RWPE2 (cell line): ENCODE data around the gene LYRM2.

Source experiments
- ATAC-seq: fragments of 200-7000 bp; cut with Tn5 transposase; 3 replicates; pipeline ENCODE4 v1.9.1; 2021; ENCODE audit warnings: low read depth
- DNase-seq: peaks from one replicate; pipeline ENCODE4 v3.0.0-alpha.2; 2020; ENCODE audit warnings: low spot score
- H3K27ac ChIP-seq: fragments of 450-650 bp; 2 replicates; pipeline ENCODE4 v1.5.1; 2017; ENCODE audit warnings: mild to moderate bottlenecking; ENCODE audit not compliant: poor library complexity, severe bottlenecking
- H3K27me3 ChIP-seq: fragments of 250-450 bp; sonication (Bioruptor Pico); 2 replicates; pipeline ENCODE4 v1.5.1; 2021; ENCODE audit warnings: mild to moderate bottlenecking, moderate library complexity; ENCODE audit not compliant: insufficient read depth, poor library complexity, severe bottlenecking
- H3K36me3 ChIP-seq: fragments of 250-450 bp; sonication (Bioruptor Pico); 2 replicates; pipeline ENCODE4 v1.5.1; 2020; ENCODE audit warnings: low read depth, mild to moderate bottlenecking, moderate library complexity
- H3K4me1 ChIP-seq: fragments of 250-450 bp; sonication (Bioruptor Pico); 2 replicates; pipeline ENCODE4 v1.5.1; 2021; ENCODE audit warnings: mild to moderate bottlenecking, moderate library complexity; ENCODE audit not compliant: insufficient read depth, poor library complexity, severe bottlenecking
- H3K4me3 ChIP-seq: fragments of 250-450 bp; sonication (Bioruptor Pico); 2 replicates; pipeline ENCODE4 v1.5.1; 2021; ENCODE audit warnings: mild to moderate bottlenecking, moderate library complexity; ENCODE audit not compliant: severe bottlenecking
- H3K9me3 ChIP-seq: fragments of 250-450 bp; sonication (Bioruptor Pico); 2 replicates; pipeline ENCODE4 v1.5.1; 2021; ENCODE audit warnings: mild to moderate bottlenecking, moderate library complexity; ENCODE audit not compliant: severe bottlenecking
- CTCF ChIP-seq: fragments of 450-650 bp; IDR thresholded peaks from one replicate; pipeline ENCODE4 v1.5.1; 2017; ENCODE audit warnings: mild to moderate bottlenecking, moderate library complexity; ENCODE audit not compliant: poor library complexity, severe bottlenecking

LYRM2 gene

GRCh38 chr6:89596056-89596455, 42.5 kb downstream of the LYRM2 start:
- no peak for TF ChIP-seq CTCF
- H3K27ac ChIP-seq, result no peak overlapping the region
- ATAC-seq (no peak), DNase-seq (no peak)
- no peaks in the 10 kb centered on the region for H3K9me3 ChIP-seq
- H3K4me1 ChIP-seq, result no peaks in the 10 kb centered on the region
- H3K27me3 ChIP-seq, result no peaks in the 10 kb centered on the region
- no peak overlapping the region for H3K4me3 ChIP-seq
- H3K36me3 ChIP-seq, result no peaks in the 10 kb centered on the region

- Histone ChIP-seq H3K36me3 (no peaks in the 10 kb centered on the region), H3K27me3 (no peaks in the 10 kb centered on the region), H3K4me3 (no peak overlapping the region), H3K4me1 (no peaks in the 10 kb centered on the region), H3K27ac (no peak overlapping the region), H3K9me3 (no peaks in the 10 kb centered on the region)
- DNase-seq (no peak), ATAC-seq (no peak)
- TF ChIP-seq CTCF, result no peak
These were observed 46.8 kb downstream of the LYRM2 start for GRCh38 chr6:89591745-89592144.

GRCh38 chr6:89590133-89590532, 48.4 kb downstream of the LYRM2 start:
- H3K4me1 ChIP-seq, result no peaks in the 10 kb centered on the region
- no peak for ATAC-seq
- no peaks in the 10 kb centered on the region for H3K36me3 ChIP-seq
- no peak for DNase-seq
- no peaks in the 10 kb centered on the region for H3K9me3 ChIP-seq
- TF ChIP-seq CTCF, result no peak
- H3K4me3 ChIP-seq, result no peak overlapping the region
- no peak overlapping the region for H3K27ac ChIP-seq
- no peaks in the 10 kb centered on the region for H3K27me3 ChIP-seq

DNA sequence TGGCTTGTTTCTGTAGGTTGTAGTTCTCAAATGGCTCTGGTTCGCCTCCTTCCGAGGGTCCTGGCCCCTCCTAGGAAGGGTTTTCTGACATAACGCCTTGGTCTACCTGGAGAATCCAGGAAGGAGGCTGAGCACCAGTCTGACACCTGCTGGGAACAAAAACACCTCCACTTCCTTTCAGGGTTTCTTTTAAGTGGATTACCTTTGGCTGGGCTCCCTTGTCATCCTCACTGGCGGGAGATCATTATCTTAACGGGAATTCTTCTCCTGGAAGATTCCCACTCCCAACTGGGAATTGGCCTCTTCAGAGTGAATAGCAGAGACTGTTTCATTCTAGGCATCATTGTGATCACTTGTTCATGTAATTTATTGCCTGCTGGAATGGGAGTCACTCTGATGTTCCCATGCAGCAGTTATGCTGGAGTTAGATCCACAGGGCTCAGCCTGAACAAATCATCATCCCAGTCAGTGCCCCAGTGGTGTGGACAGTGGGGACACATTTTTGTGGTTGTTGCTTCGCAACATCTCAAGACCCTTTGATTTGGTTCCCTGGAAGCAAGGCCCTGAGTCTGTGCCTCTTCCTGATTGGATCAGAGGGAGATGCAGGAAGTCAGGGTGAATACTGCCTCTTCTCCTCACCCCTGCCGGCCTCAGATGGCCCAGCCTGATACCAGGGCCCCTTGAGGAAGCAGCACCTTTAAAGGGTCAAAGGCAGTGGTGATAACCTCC, 49.1 kb downstream of the LYRM2 start:
- no peak for DNase-seq

More for the DNA sequence above, 49.1 kb downstream of the LYRM2 start:
- no peak overlapping the region for H3K27ac ChIP-seq
- ATAC-seq, result no peak
- no peak overlapping the region for H3K4me3 ChIP-seq
- no peaks in the 10 kb centered on the region for H3K4me1 ChIP-seq
- H3K27me3 ChIP-seq, result no peaks in the 10 kb centered on the region
- H3K36me3 ChIP-seq, result no peaks in the 10 kb centered on the region
- TF ChIP-seq CTCF, result no peak
- H3K9me3 ChIP-seq, result no peaks in the 10 kb centered on the region
